Stimulated activated CD4-positive, alpha-beta T cell treated with anti-CD3 and anti-CD28 coated beads, TNF-alpha, amount 100 ng/mL, for 24 hours (primary cell): Measurements from ENCODE around the gene ARHGEF7.

ENCODE experiments used
- DNase-seq, 3 experiments: peaks; one replicate each; pipeline ENCODE4 v3.0.0-alpha.2; 2020; ENCODE audit warnings: low read depth in 3 of 3

Gene ARHGEF7

DNA sequence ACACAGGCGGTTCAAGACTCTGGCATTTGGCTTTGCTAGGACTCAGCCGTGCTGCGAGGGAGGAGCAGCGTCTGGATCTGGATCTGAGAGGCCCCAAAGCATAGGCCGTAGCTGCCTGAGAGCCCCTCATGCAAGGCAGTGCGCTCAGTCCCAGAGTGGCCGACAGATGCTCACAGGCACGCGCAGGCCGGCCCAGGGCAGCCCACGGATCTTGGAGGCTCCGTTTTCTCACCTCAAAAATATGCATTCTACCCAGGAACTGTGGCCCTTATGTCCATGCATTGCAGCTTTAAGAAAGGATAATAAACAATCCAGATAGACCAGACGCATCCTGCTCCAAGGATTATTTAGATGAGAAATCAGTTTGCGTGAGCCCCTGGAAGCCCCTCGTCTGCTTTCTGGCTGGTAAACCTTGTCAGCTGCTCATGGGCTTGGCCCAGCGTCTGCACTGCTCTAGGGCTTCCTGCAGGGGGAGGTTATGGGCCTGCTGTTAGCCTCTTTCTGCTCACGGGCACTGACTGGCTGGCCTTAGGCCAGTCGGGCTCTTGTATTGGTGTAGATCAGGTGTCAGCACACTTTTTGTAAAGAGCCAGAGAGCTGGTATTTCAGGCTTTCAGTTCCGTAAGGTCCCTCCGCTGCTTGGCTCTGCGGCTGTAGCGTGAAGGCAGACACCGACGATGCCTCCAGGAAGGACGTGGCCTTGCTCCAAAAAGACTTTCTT is 229.5 kb downstream of the ARHGEF7 start:
- DNase-seq, result no peak

DNA sequence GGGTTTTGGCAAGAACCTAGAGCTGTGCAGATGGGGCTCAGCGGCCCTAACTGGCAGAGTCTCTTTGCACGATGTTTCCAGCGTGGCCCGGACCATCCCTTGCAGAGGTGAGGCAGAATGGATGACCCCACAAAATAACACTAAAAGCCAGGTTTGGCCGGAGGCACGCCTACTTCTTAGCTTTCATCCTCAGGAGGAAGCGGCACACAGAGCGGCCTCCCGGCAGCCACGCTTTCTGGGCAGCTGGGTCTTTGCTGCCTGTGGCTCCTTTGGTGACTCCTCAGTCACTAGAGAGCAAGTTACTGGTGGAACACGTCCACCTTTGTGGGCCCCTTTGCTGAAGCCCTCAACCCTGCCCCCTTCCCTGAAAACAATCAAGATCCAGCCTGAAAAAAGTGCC is 230.6 kb downstream of the ARHGEF7 start:
- no peak for DNase-seq

DNA sequence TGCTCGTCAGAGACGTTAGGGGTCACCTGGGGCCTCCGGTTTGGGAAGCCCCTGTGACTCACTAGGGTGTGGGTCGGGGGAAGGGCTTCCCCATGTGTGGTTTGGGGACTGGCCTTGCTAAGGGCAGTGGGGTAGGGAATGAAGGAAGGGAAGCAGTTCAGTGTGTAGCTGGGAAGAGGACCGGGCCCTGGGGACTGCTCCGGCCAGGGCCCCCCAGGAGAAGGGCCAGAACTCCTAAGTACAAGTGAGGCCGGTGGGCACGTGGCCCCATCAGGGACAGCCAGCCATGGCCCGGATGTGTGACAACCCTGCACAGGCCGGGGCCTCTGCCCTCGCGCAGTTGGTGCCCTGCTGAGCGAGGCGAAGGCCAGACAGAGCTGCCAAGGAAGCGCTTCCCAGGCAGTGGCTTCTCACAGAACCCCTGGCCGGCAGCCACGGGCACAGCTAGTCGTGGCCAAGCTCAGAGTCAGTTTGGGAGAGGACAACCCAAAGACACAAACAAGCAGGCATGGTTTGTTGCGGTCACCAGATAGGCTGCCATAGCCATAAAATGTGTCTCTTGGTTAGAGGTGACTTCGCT is 231.1 kb downstream of the ARHGEF7 start:
- DNase-seq, result no peak

DNA sequence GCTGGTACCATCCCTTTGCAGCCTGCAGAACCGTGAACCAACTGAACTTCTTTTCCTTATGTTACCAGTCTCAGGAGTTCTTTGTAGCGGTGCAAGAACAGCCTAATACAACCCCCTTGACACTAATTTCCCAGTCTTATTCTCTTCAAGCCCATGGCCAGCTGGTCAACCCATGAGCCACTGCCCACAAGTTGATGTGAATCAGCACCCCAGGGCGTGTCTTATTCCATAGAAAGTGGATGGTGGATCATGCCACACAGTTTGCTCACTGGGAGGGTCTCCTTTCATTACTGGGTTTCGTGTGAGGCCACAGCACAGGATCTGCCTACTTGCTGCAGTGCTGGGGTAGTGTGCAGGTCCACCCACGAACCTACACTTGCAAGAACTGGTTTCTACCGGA is 232.3 kb downstream of the ARHGEF7 start:
- DNase-seq, result no peak

DNA sequence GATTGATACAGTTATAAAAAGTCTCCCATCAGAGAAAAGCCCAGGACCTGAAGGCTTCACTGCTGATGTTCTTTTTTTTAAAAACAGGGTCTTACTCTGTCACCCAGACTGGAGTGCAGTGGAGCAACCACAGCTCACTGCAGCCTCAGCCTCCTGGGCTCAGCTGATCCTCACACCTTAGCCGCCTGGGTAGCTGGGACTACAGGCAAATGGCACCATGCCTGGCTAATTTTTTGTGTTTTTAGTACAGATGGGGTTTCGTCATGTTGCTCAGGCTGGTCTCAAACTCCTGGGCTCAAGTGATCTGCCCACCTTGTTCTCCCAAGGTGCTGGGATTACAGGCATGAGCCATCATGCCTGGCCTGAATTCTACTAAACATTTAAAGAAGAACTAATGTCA is 238.4 kb downstream of the ARHGEF7 start:
- DNase-seq, result no peak

DNA sequence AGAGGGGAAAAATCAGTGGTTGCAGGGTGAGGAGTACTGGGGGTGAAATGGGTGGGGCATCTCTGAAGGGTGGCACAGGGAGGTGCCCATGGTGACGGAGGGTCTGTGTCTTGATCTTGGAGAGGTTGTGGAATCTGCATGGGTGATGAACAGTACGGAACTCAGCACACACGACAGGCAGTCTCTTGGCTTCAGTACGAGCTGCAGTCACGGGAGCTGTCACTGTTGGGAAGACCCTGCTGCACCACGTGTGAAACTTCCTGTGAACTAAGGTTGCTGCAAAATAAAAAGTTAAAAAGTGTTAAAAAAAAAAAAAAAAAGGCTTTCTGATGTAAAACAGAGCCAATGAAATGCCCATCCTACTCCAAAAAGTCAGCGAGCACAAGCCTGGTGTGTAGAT is 239.7 kb downstream of the ARHGEF7 start:
- DNase-seq, result no peak
